ENCODE results near the gene NMT1.

Gene NMT1

GRCh38 chr17:45043813-45044540, 17.1 kb upstream of the NMT1 start:
- no peaks in the 10 kb centered on the region for H3K27me3 ChIP-seq (ENCODE audit: insufficient read depth, low read length, poor library complexity)
- no peak overlapping the region for H2AFZ ChIP-seq (ENCODE audit: low read depth, low read length)
- H3K9me3 ChIP-seq (ENCODE audit: insufficient read depth, low read length, severe bottlenecking): no peaks in the 10 kb centered on the region
- no peak overlapping the region for H3K27ac ChIP-seq (ENCODE audit: low read length)
- peaks cover 32% of the 10 kb centered on the region for H3K36me3 ChIP-seq (ENCODE audit: insufficient read depth, low read length)
- peaks cover 88% of the 10 kb centered on the region for H3K79me2 ChIP-seq (ENCODE audit: insufficient read depth, low read length)
- ATAC-seq (ENCODE audit: insufficient read depth, low read depth) (no peak), DNase-seq (no peak)
- H3K9ac ChIP-seq (ENCODE audit: low read depth, low read length): no peak overlapping the region
- no peak overlapping the region for H3K4me2 ChIP-seq (ENCODE audit: insufficient read depth, low read length)
- TF ChIP-seq CTCF (IDR thresholded peaks at IDR 0.05; ENCODE audit: borderline replicate concordance, extremely low read depth, low read length, poor library complexity, severe bottlenecking) (no peak), EZH2 (IDR thresholded peaks at IDR 0.05; ENCODE audit: borderline replicate concordance, low read depth, low read length, severe bottlenecking) (no peak)
- H3K4me1 ChIP-seq (ENCODE audit: insufficient read depth, low read length): peaks cover 11% of the 10 kb centered on the region
- H3K4me3 ChIP-seq (ENCODE audit: low read depth in 1 of 2, low read length in 2 of 2): no peak overlapping the region
- H4K20me1 ChIP-seq (ENCODE audit: insufficient read depth, low read length): peaks cover 42% of the 10 kb centered on the region

GRCh38 chr17:45046537-45047125, 14.5 kb upstream of the NMT1 start:
- DNase-seq: no peak
- peaks cover 91% of the 10 kb centered on the region for H3K79me2 ChIP-seq (ENCODE audit: insufficient read depth, low read length)
- no peak overlapping the region; the same call in 1 of the 2 replicates for H3K4me2 ChIP-seq (ENCODE audit: insufficient read depth, low read length)
- peaks cover 29% of the 10 kb centered on the region for H4K20me1 ChIP-seq (ENCODE audit: insufficient read depth, low read length)
- H3K4me3 ChIP-seq (ENCODE audit: low read depth in 1 of 2, low read length in 2 of 2): no peak overlapping the region
- 0 out of 2 replicates have a peak overlapping the region, but pooled peaks have one; percentile 11 for H3K27ac ChIP-seq (ENCODE audit: low read length)
- no peak overlapping the region for H2AFZ ChIP-seq (ENCODE audit: low read depth, low read length)
- peaks cover 32% of the 10 kb centered on the region for H3K36me3 ChIP-seq (ENCODE audit: insufficient read depth, low read length)
- H3K4me1 ChIP-seq (ENCODE audit: insufficient read depth, low read length): peaks cover 27% of the 10 kb centered on the region
- TF ChIP-seq EZH2 (IDR thresholded peaks at IDR 0.05; ENCODE audit: borderline replicate concordance, low read depth, low read length, severe bottlenecking) (no peak), CTCF (IDR thresholded peaks at IDR 0.05; ENCODE audit: borderline replicate concordance, extremely low read depth, low read length, poor library complexity, severe bottlenecking) (no peak)
- H3K9ac ChIP-seq (ENCODE audit: low read depth, low read length): no peak overlapping the region
- no peaks in the 10 kb centered on the region for H3K27me3 ChIP-seq (ENCODE audit: insufficient read depth, low read length, poor library complexity)
- no peaks in the 10 kb centered on the region for H3K9me3 ChIP-seq (ENCODE audit: insufficient read depth, low read length, severe bottlenecking)
- ATAC-seq (ENCODE audit: insufficient read depth, low read depth): no peak

- Histone ChIP-seq H3K4me1 (ENCODE audit: insufficient read depth, low read length) (peaks cover 35% of the 10 kb centered on the region), H3K9me3 (ENCODE audit: insufficient read depth, low read length, severe bottlenecking) (no peaks in the 10 kb centered on the region), H3K27me3 (ENCODE audit: insufficient read depth, low read length, poor library complexity) (no peaks in the 10 kb centered on the region), H2AFZ (ENCODE audit: low read depth, low read length) (no peak overlapping the region), H3K4me3 (ENCODE audit: low read depth in 1 of 2, low read length in 2 of 2) (no peak overlapping the region), H3K79me2 (ENCODE audit: insufficient read depth, low read length) (peaks cover 68% of the 10 kb centered on the region), H3K36me3 (ENCODE audit: insufficient read depth, low read length) (peaks cover 17% of the 10 kb centered on the region), H3K9ac (ENCODE audit: low read depth, low read length) (no peak overlapping the region; the same call in 1 of the 2 replicates), H3K4me2 (ENCODE audit: insufficient read depth, low read length) (peak overlapping the region; percentile 38; the same call in 1 of the 2 replicates), H3K27ac (ENCODE audit: low read length) (0 out of 2 replicates have a peak overlapping the region, but pooled peaks have one; percentile 10), H4K20me1 (ENCODE audit: insufficient read depth, low read length) (peaks cover 9% of the 10 kb centered on the region)
- no peak for DNase-seq
- TF ChIP-seq EZH2 (IDR thresholded peaks at IDR 0.05; ENCODE audit: borderline replicate concordance, low read depth, low read length, severe bottlenecking) (no peak), CTCF (IDR thresholded peaks at IDR 0.05; ENCODE audit: borderline replicate concordance, extremely low read depth, low read length, poor library complexity, severe bottlenecking) (no peak)
- ATAC-seq (ENCODE audit: insufficient read depth, low read depth): no peak
These were observed 12.1 kb upstream of the NMT1 start for GRCh38 chr17:45048795-45049563.
